K562 (cell line): ENCODE results near the gene PIH1D1. TPM values are rescaled to one million over a fixed set of nuclear protein-coding genes. Genes with fewer than 3 reads are reported as not detected.

Source experiments
- ELF4 ChIP-seq: fragments of 450-650 bp; formaldehyde crosslinking; IDR thresholded peaks from 2 replicates; pipeline ENCODE4 v1.4.0; 2022; ENCODE audit warnings: missing genetic modification characterization
- EWSR1 ChIP-seq: fragments of 450-650 bp; IDR thresholded peaks from 2 replicates; pipeline ENCODE4 v1.6.1; 2018; ENCODE audit warnings: borderline replicate concordance, mild to moderate bottlenecking, low read depth, moderate library complexity; ENCODE audit not compliant: partially characterized antibody
- HNRNPUL1 ChIP-seq: fragments of 200-400 bp; formaldehyde crosslinking; IDR thresholded peaks from 2 replicates; pipeline ENCODE4 v1.6.1; 2017; ENCODE audit warnings: low read length
- IFI16 ChIP-seq: fragments of 250-450 bp; sonication (Bioruptor Pico); IDR thresholded peaks from 2 replicates; pipeline ENCODE4 v2.1.2; 2022; ENCODE audit warnings: mild to moderate bottlenecking, inconsistent platforms
- MEF2A ChIP-seq: IDR thresholded peaks from 2 replicates; pipeline ENCODE4 v1.6.1; 2011; ENCODE audit warnings: low read depth, mild to moderate bottlenecking, low read length, moderate library complexity; ENCODE audit not compliant: control insufficient read depth
- TCFL5 ChIP-seq: fragments of 250-450 bp; sonication (Bioruptor Pico); conservative IDR thresholded peaks from 2 replicates; pipeline ENCODE4 v1.6.1; 2021; ENCODE audit warnings: mild to moderate bottlenecking, moderate library complexity, matching md5 sums
- ZNF197 ChIP-seq: fragments of 200-800 bp; sonication (Bioruptor generic); IDR thresholded peaks from 2 replicates; pipeline ENCODE4 v1.6.1; 2016; ENCODE audit warnings: low read depth, missing genetic modification characterization, missing compliant biosample characterization
- polyA plus RNA-seq, 8 experiments: library from polyadenylated mRNA; depleted of rRNA in 4 of 8; stranded (reverse) in 5 of 8; unstranded in 3 of 8; fragments of >200 nt; fragmentation: Nextera tagmentation in 2 of 8; fragmentation: Illumina TruSeq in 1 of 8; extraction: Ambion mirVana in 2 of 8; extraction: Trizol in 1 of 8; gene quantifications; 2 replicates each; pipeline versions ENCODE4 v1.2.1 to v1.2.3, GENCODE V29; 2011 to 2014; ENCODE audit warnings: inconsistent platforms in 1 of 8, missing spikeins in 1 of 8
- total RNA-seq, 7 experiments: library from RNA; depleted of rRNA in 6 of 7; stranded (reverse); fragments of >200 nt in 6 of 7; fragmentation: Illumina TruSeq in 2 of 7; extraction: Trizol in 2 of 7; gene quantifications; 2 replicates each; pipeline versions ENCODE4 v1.2.1 to v1.2.3, GENCODE V29; 2011 to 2021; ENCODE audit warnings: low replicate concordance in 1 of 7
- TF ChIP-seq, protein P1 (sequence below): fragments of 250-450 bp; sonication (Bioruptor Pico); IDR thresholded peaks from 2 replicates; pipeline ENCODE4 v1.4.0; 2020
- TF ChIP-seq, protein P2 (sequence below): conservative IDR thresholded peaks from 2 replicates; pipeline ENCODE4 v1.6.1; 2011; ENCODE audit warnings: low read depth, mild to moderate bottlenecking, low read length; ENCODE audit not compliant: control insufficient read depth
- TF ChIP-seq, protein P3 (sequence below): fragments of 150-350 bp; conservative IDR thresholded peaks from 2 replicates; pipeline ENCODE4 v1.6.1; 2014; ENCODE audit warnings: low read length
- TF ChIP-seq, protein P4 (sequence below), 2 experiments: fragments of 450-650 bp in 1 of 2; IDR thresholded peaks; 2 replicates each; pipeline ENCODE4 v1.6.1; 2011 to 2017; ENCODE audit warnings: low read depth in 2 of 2, antibody characterized with exemption in 1 of 2, borderline replicate concordance in 1 of 2, low read length in 1 of 2, mild to moderate bottlenecking in 1 of 2, mixed read lengths in 1 of 2; ENCODE audit not compliant: control insufficient read depth in 1 of 2

Gene PIH1D1
- total and polyA plus RNA-seq, 9 of the 15 experiments (the other 6 are each of a cell fraction or from before 2014, with no cell fraction given), result 26.5 to 224 (median 137) TPM

- TF ChIP-seq, protein P1, sequence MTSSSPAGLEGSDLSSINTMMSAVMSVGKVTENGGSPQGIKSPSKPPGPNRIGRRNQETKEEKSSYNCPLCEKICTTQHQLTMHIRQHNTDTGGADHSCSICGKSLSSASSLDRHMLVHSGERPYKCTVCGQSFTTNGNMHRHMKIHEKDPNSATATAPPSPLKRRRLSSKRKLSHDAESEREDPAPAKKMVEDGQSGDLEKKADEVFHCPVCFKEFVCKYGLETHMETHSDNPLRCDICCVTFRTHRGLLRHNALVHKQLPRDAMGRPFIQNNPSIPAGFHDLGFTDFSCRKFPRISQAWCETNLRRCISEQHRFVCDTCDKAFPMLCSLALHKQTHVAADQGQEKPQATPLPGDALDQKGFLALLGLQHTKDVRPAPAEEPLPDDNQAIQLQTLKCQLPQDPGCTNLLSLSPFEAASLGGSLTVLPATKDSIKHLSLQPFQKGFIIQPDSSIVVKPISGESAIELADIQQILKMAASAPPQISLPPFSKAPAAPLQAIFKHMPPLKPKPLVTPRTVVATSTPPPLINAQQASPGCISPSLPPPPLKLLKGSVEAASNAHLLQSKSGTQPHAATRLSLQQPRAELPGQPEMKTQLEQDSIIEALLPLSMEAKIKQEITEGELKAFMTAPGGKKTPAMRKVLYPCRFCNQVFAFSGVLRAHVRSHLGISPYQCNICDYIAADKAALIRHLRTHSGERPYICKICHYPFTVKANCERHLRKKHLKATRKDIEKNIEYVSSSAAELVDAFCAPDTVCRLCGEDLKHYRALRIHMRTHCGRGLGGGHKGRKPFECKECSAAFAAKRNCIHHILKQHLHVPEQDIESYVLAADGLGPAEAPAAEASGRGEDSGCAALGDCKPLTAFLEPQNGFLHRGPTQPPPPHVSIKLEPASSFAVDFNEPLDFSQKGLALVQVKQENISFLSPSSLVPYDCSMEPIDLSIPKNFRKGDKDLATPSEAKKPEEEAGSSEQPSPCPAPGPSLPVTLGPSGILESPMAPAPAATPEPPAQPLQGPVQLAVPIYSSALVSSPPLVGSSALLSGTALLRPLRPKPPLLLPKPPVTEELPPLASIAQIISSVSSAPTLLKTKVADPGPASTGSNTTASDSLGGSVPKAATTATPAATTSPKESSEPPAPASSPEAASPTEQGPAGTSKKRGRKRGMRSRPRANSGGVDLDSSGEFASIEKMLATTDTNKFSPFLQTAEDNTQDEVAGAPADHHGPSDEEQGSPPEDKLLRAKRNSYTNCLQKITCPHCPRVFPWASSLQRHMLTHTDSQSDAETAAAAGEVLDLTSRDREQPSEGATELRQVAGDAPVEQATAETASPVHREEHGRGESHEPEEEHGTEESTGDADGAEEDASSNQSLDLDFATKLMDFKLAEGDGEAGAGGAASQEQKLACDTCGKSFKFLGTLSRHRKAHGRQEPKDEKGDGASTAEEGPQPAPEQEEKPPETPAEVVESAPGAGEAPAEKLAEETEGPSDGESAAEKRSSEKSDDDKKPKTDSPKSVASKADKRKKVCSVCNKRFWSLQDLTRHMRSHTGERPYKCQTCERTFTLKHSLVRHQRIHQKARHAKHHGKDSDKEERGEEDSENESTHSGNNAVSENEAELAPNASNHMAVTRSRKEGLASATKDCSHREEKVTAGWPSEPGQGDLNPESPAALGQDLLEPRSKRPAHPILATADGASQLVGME (CRISPR knock-in tag), result no peak
- TF ChIP-seq TCFL5 (CRISPR knock-in tag), result no peak
- no peak for TF ChIP-seq EWSR1
- no peak for TF ChIP-seq MEF2A
- no peak for TF ChIP-seq HNRNPUL1
- TF ChIP-seq IFI16 (CRISPR knock-in tag), result no peak
- TF ChIP-seq, protein P2, sequence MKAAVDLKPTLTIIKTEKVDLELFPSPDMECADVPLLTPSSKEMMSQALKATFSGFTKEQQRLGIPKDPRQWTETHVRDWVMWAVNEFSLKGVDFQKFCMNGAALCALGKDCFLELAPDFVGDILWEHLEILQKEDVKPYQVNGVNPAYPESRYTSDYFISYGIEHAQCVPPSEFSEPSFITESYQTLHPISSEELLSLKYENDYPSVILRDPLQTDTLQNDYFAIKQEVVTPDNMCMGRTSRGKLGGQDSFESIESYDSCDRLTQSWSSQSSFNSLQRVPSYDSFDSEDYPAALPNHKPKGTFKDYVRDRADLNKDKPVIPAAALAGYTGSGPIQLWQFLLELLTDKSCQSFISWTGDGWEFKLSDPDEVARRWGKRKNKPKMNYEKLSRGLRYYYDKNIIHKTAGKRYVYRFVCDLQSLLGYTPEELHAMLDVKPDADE, result 0 out of 2 replicates have a peak, but pooled peaks have one; percentile 15
- TF ChIP-seq ELF4 (CRISPR knock-in tag), result no peak
- TF ChIP-seq ZNF197 (CRISPR knock-in tag), result no peak
- TF ChIP-seq, protein P3, sequence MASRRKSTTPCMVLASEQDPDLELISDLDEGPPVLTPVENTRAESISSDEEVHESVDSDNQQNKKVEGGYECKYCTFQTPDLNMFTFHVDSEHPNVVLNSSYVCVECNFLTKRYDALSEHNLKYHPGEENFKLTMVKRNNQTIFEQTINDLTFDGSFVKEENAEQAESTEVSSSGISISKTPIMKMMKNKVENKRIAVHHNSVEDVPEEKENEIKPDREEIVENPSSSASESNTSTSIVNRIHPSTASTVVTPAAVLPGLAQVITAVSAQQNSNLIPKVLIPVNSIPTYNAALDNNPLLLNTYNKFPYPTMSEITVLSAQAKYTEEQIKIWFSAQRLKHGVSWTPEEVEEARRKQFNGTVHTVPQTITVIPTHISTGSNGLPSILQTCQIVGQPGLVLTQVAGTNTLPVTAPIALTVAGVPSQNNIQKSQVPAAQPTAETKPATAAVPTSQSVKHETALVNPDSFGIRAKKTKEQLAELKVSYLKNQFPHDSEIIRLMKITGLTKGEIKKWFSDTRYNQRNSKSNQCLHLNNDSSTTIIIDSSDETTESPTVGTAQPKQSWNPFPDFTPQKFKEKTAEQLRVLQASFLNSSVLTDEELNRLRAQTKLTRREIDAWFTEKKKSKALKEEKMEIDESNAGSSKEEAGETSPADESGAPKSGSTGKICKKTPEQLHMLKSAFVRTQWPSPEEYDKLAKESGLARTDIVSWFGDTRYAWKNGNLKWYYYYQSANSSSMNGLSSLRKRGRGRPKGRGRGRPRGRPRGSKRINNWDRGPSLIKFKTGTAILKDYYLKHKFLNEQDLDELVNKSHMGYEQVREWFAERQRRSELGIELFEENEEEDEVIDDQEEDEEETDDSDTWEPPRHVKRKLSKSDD, result no peak
- TF ChIP-seq, protein P4, sequence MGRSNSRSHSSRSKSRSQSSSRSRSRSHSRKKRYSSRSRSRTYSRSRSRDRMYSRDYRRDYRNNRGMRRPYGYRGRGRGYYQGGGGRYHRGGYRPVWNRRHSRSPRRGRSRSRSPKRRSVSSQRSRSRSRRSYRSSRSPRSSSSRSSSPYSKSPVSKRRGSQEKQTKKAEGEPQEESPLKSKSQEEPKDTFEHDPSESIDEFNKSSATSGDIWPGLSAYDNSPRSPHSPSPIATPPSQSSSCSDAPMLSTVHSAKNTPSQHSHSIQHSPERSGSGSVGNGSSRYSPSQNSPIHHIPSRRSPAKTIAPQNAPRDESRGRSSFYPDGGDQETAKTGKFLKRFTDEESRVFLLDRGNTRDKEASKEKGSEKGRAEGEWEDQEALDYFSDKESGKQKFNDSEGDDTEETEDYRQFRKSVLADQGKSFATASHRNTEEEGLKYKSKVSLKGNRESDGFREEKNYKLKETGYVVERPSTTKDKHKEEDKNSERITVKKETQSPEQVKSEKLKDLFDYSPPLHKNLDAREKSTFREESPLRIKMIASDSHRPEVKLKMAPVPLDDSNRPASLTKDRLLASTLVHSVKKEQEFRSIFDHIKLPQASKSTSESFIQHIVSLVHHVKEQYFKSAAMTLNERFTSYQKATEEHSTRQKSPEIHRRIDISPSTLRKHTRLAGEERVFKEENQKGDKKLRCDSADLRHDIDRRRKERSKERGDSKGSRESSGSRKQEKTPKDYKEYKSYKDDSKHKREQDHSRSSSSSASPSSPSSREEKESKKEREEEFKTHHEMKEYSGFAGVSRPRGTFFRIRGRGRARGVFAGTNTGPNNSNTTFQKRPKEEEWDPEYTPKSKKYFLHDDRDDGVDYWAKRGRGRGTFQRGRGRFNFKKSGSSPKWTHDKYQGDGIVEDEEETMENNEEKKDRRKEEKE (IDR thresholded peaks at IDR 0.05; ENCODE audit: borderline replicate concordance in 1 of 2, control insufficient read depth in 1 of 2, low read depth in 2 of 2, low read length in 1 of 2), result 0 out of 4 replicates have a peak, but pooled peaks of 1 of the 2 experiments have one; percentile 30
Observed at GRCh38 chr19:49488863-49489537, 37.4 kb upstream of the PIH1D1 start (continued).
